ENCODE data around the gene RAB19. TPM values are rescaled to one million over a fixed set of nuclear protein-coding genes. Genes with fewer than 3 reads are reported as not detected.

RAB19 gene, protein sequence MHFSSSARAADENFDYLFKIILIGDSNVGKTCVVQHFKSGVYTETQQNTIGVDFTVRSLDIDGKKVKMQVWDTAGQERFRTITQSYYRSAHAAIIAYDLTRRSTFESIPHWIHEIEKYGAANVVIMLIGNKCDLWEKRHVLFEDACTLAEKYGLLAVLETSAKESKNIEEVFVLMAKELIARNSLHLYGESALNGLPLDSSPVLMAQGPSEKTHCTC
- total RNA-seq (1 to 10 TPM; 1.6 to 2.8 TPM), total RNA-seq (1.7 to 44.4 (median 6.3) reads per million in 172 experiments)
- polyA plus RNA-seq (2013, experiment 1 of 2): 1.0 TPM
- 1.3 TPM for polyA plus RNA-seq (2013, experiment 2 of 2)

DNA sequence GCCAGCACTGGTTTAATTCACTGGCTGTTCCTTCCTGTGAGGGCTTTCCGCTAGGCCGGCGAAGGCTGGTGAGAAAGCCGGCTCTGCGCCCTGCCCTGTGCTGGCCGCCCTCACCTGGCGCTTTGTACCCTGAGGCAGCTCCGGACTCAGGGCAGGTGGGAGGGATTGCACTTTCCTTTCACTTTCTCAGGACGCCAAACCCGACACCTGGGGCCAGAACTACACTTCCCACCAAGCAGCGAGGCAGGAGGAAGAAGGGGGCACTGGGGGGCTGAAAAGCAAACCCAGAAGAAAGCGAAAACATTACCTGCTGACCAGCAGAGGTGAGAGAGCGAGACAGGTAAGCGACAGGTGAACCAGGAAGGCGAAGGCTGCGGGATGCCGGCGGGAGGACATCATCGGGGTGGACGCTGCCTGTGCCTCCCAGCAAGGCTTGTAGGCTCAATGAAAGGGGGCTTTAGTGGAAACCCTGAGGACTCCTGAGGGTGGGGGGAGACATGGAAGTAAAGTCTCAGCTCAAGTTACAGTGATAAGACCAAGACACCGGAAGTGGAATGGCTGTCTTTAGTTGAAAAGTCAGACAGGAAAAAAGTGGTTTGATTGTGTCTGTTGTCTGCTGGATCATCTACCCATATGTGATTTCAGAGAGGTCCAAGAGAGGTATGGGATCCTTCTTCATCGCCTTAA, at the start of gene RAB19:
RAB19 (plus strand) TSS at position 181 of the 687 bp plus-strand sequence. CDS start 3,589 bp downstream, outside the sequence.
- Histone ChIP-seq H3K4me3 (ENCODE audit: low read length) (peak within 1 kb of the TSS; percentile 86), H3K27me3 (ENCODE audit: control insufficient read depth in 1 of 2, insufficient read depth in 2 of 2, low read length in 2 of 2) (no peaks in the 10 kb centered on the region), H3K9me3 (ENCODE audit: control insufficient read depth in 1 of 2, insufficient read depth in 1 of 2, low read length in 2 of 2) (no peaks in the 10 kb centered on the region), H3K36me3 (ENCODE audit: insufficient read depth, low read length) (peaks cover 6% of the 10 kb centered on the region), H3K4me1 (ENCODE audit: insufficient read depth, low read length) (peaks cover 20% of the 10 kb centered on the region), H3K27ac (ENCODE audit: low read depth in 1 of 2, low read length in 2 of 2) (peak within 1 kb of the TSS; percentile 79 to 80)
- TF ChIP-seq, protein P1, sequence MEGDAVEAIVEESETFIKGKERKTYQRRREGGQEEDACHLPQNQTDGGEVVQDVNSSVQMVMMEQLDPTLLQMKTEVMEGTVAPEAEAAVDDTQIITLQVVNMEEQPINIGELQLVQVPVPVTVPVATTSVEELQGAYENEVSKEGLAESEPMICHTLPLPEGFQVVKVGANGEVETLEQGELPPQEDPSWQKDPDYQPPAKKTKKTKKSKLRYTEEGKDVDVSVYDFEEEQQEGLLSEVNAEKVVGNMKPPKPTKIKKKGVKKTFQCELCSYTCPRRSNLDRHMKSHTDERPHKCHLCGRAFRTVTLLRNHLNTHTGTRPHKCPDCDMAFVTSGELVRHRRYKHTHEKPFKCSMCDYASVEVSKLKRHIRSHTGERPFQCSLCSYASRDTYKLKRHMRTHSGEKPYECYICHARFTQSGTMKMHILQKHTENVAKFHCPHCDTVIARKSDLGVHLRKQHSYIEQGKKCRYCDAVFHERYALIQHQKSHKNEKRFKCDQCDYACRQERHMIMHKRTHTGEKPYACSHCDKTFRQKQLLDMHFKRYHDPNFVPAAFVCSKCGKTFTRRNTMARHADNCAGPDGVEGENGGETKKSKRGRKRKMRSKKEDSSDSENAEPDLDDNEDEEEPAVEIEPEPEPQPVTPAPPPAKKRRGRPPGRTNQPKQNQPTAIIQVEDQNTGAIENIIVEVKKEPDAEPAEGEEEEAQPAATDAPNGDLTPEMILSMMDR (IDR thresholded peaks at IDR 0.05): no peak
- DNase-seq (peak; percentile 20 to 77 (median 45)), ATAC-seq (ENCODE audit: poor library complexity) (peak; percentile 86)
- Mint-ChIP-seq H3K9me3 (no peaks in the 10 kb centered on the region), H3K27ac (peak within 1 kb of the TSS; percentile 97), H3K4me1 (ENCODE audit: low read depth) (peaks cover 25% of the 10 kb centered on the region), H3K36me3 (ENCODE audit: low read depth) (peaks cover 21% of the 10 kb centered on the region), H3K4me3 (peak within 1 kb of the TSS; percentile 96), H3K27me3 (no peaks in the 10 kb centered on the region)
- intact Hi-C loops (cut with DNase I, micrococcal nuclease): loop anchor here in 1 of 2 experiments (5.0 kb wide), 2 partner anchors 73 to 268 kb away; partner anchors contain the start of genes ADCK2 and MKRN1
- POLR2A ChIA-PET: interaction anchor here (0.9 to 3.3 kb wide), 6 partner anchors 9 to 227 kb away, joined by 3 to 18 read pairs (median 4); partner anchors contain the start of gene KDM7A
- CTCF ChIA-PET: no interaction called here

DNA sequence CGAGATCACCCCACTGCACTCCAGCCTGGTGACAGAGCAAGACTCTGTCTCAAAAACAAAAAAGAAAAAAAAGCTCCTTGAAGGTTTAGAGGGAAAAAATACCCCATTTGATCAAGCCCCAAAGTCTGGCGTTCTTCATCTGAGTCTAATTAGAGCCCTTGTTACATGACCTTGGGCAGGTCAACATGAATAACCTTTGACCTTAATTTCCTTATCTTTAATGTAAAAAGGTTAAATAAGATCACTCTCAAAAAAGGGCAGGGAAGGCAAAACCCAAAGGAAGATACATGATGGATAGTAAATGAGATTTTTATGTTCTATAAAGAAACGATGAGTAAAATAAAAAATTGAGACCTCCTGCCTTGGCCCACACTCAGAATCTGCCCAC, 45.8 kb upstream of the RAB19 start:
- H3K27me3 Mint-ChIP-seq: no peaks in the 10 kb centered on the region
- peaks cover 54% of the 10 kb centered on the region for H3K36me3 Mint-ChIP-seq (ENCODE audit: low read depth)
- DNase-seq: no peak
- Histone ChIP-seq H3K27ac (ENCODE audit: low read depth in 1 of 2, low read length in 2 of 2) (peak overlapping the region in 1 of 2 donors; percentile 14), H3K4me3 (ENCODE audit: low read length) (no peak overlapping the region), H3K27me3 (ENCODE audit: control insufficient read depth in 1 of 2, insufficient read depth in 2 of 2, low read length in 2 of 2) (no peaks in the 10 kb centered on the region), H3K4me1 (ENCODE audit: insufficient read depth, low read length) (peaks cover 24% of the 10 kb centered on the region), H3K36me3 (ENCODE audit: insufficient read depth, low read length) (peaks cover 9% of the 10 kb centered on the region), H3K9me3 (ENCODE audit: control insufficient read depth in 1 of 2, insufficient read depth in 1 of 2, low read length in 2 of 2) (no peaks in the 10 kb centered on the region)
- peaks cover 27% of the 10 kb centered on the region for H3K4me1 Mint-ChIP-seq (ENCODE audit: low read depth)
- CTCF ChIA-PET: no interaction called here
- intact Hi-C loops (cut with DNase I, micrococcal nuclease): no loop called here
- H3K27ac Mint-ChIP-seq: peak overlapping the region; percentile 60
- TF ChIP-seq, protein P1 (IDR thresholded peaks at IDR 0.05): no peak
- no peak for ATAC-seq (ENCODE audit: poor library complexity)
- no peaks in the 10 kb centered on the region for H3K9me3 Mint-ChIP-seq
- H3K4me3 Mint-ChIP-seq: peak overlapping the region; percentile 65
- POLR2A ChIA-PET: no interaction called here

GRCh38 chr7:140358412-140359051, 45.3 kb upstream of the RAB19 start:
- H3K27me3 ChIP-seq (ENCODE audit: control insufficient read depth in 1 of 2, insufficient read depth in 2 of 2, low read length in 2 of 2): no peaks in the 10 kb centered on the region
- ChIA-PET CTCF (interaction anchor here (0.6 kb wide), 1 partner anchor 11 kb away, joined by 4 read pairs; no protein-coding TSS in a partner anchor), POLR2A (interaction anchor here (2.8 kb wide), 1 partner anchor 17 kb away, joined by 17 read pairs; no protein-coding TSS in a partner anchor)
- Mint-ChIP-seq H3K27me3 (no peaks in the 10 kb centered on the region), H3K9me3 (no peaks in the 10 kb centered on the region), H3K27ac (peak overlapping the region; percentile 60), H3K36me3 (ENCODE audit: low read depth) (peaks cover 49% of the 10 kb centered on the region), H3K4me1 (ENCODE audit: low read depth) (peaks cover 27% of the 10 kb centered on the region), H3K4me3 (peak overlapping the region; percentile 65)
- H3K36me3 ChIP-seq (ENCODE audit: insufficient read depth, low read length): peaks cover 6% of the 10 kb centered on the region
- TF ChIP-seq, protein P1 (IDR thresholded peaks at IDR 0.05): no peak
- peak; percentile 45 for ATAC-seq (ENCODE audit: poor library complexity)
- DNase-seq: peak in 6 of 14 experiments; percentile 5 to 58 (median 26)
- peaks cover 24% of the 10 kb centered on the region for H3K4me1 ChIP-seq (ENCODE audit: insufficient read depth, low read length)
- H3K9me3 ChIP-seq (ENCODE audit: control insufficient read depth in 1 of 2, insufficient read depth in 1 of 2, low read length in 2 of 2): no peaks in the 10 kb centered on the region
- H3K27ac ChIP-seq (ENCODE audit: low read depth in 1 of 2, low read length in 2 of 2): peak overlapping the region in 1 of 2 donors; percentile 14
- H3K4me3 ChIP-seq (ENCODE audit: low read length): peak overlapping the region; percentile 45
- intact Hi-C loops (cut with DNase I, micrococcal nuclease): no loop called here

Measured in CD4-positive, alpha-beta T cell (primary cell).